HFF-Myc (cell line): Measurements from ENCODE around the gene PCYT2.

Experiments
- DNase-seq: peaks from one replicate; pipeline ENCODE4 v3.0.0-alpha.2; 2011; ENCODE audit warnings: low read depth; ENCODE audit errors: extremely low read depth
- H3K4me3 ChIP-seq: replicated peaks from 2 replicates; pipeline ENCODE4 v1.5.1; 2011; ENCODE audit warnings: low read depth, mild to moderate bottlenecking, control low read depth, low read length
- CTCF ChIP-seq: IDR thresholded peaks from 2 replicates; pipeline ENCODE4 v1.5.1; 2012; ENCODE audit warnings: mild to moderate bottlenecking, low read depth, low read length, control low read depth; ENCODE audit errors: missing control alignments

PCYT2 gene

GRCh38 chr17:81854974-81855774 is 56.0 kb downstream of the PCYT2 start:
- no peak overlapping the region for H3K4me3 ChIP-seq
- no peak for DNase-seq
- TF ChIP-seq CTCF, result no peak

- no peak for TF ChIP-seq CTCF
- H3K4me3 ChIP-seq, result no peak overlapping the region
- no peak for DNase-seq
Observed at GRCh38 chr17:81852237-81852636, 59.0 kb downstream of the PCYT2 start.

- TF ChIP-seq CTCF, result no peak
- DNase-seq, result no peak
- H3K4me3 ChIP-seq, result no peak overlapping the region
Observed at GRCh38 chr17:81851423-81851822, 59.8 kb downstream of the PCYT2 start.
